Stimulated activated CD4-positive, alpha-beta T cell treated with anti-CD3 and anti-CD28 coated beads, Interleukin-4, amount 100 ng/mL, for 48 hours (primary cell): ENCODE results near the gene CTNNB1.
A peak's percentile ranks its signal among the peaks of the same experiment; 100 is the strongest.

Source experiments
- DNase-seq, 2 donors: peaks; one replicate each; pipeline ENCODE4 v3.0.0-alpha.2; 2020; ENCODE audit warnings: low read depth in 2 of 2

The CTNNB1 gene

GRCh38 chr3:41198950-41199865 lies at the start of gene CTNNB1:
Gene CTNNB1 (plus strand): TSS chr3:41199505. CDS start chr3:41224069, 24,564 bp downstream.
- DNase-seq: peak; percentile 86 to 88

- no peak for DNase-seq
Observed at GRCh38 chr3:41155834-41156233, 43.5 kb upstream of the CTNNB1 start.

GRCh38 chr3:41158947-41159346 lies 40.4 kb upstream of the CTNNB1 start:
- DNase-seq: no peak

DNA sequence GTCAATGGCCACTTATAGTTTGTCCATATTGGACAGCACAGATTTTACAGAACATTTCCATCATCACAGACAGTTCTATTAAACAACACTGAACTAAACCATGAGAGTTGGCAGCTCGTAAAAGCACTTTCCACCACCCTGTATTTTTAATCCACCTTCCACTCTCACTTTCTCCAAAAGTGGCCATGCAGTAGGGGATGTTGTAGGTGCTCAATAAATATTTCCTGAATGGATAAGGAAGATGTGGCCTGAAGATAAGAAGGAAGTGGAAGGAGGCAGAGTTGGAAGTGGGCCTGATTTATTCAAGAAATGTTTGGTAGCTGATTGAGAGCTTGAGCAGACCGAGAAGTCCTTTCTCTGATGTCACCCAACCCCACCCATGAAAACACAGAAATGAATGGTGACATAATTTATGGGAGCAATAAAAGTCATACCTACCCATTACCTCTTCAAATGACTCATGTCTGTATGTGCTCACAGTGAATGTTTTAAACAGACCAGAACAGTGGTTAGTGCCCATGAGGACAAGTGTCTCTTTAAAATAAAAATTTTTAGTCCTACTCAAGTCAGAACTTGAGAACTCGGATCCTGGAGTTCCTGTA lies 39.6 kb upstream of the CTNNB1 start:
- DNase-seq: no peak

GRCh38 chr3:41162541-41162940 lies 36.8 kb upstream of the CTNNB1 start:
- no peak for DNase-seq

GRCh38 chr3:41163006-41163405 lies 36.3 kb upstream of the CTNNB1 start:
- DNase-seq: no peak

DNA sequence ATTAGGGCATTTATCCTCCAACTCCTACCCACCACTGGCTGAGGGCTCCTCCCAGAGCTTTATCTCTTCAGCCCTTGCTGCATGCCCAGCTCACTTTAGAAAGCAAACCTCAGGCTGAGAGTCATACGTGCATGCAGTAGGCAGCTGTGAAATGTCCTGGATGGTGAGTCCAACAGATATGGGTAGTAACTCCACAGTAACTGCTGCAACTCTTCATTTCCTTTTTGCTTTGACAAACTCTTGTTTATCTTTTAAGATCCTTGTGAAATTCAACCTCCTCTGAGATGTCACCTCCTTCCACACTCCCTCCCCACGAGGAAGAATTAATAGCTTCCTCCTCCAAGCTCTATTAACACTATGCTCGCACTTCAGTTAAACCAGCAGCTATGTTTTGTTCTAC lies 35.9 kb upstream of the CTNNB1 start:
- DNase-seq: no peak

GRCh38 chr3:41164777-41165176 lies 34.5 kb upstream of the CTNNB1 start:
- DNase-seq: no peak

GRCh38 chr3:41167722-41168497 lies 31.4 kb upstream of the CTNNB1 start:
- DNase-seq: no peak

- DNase-seq: no peak
Observed at GRCh38 chr3:41169023-41169422, 30.3 kb upstream of the CTNNB1 start.

DNA sequence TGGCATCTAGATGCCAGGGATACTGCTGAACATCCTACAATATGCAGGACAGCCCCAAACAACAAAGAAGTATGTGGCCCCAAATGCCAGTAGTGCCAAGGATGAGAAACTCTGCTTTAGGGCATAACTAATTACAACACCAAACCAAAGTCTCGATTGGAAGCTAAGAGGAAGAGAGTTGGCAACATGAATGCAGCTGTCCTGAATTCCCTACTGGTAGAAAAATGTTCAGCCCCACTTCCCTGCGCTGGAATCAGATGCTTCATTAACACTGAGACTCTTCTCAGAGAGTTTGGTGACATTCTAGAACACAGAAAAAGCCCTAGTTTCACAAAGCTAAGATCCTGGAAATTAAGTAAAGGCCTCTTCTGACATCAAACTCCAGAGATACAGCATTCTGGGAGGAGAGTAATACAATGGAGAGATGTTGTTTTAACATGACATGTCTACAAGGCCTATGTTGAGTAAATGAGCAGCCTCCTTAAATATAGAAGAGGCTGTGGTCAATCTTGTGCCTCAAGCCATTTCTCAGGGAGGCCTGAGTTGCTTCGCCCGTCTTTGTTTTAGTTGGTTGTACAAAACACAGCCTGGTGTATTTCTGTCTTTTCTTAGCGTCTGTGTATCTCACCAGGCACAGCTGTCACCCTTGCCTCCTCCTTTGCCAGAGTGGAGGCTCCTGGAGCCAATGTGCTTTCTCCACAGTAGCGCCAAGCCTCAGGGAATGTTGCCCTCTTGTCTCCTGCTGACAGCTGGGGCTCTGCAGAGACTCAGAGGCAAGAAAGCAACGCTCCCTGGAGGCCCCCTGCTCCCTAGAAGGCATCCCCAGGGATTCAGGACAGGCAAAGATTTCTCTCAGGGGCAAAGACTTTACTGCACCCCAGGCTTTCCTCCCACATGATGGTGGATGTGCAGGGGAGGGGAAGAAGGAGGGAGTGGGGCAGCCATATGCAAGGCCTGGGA lies 25.1 kb upstream of the CTNNB1 start:
- no peak for DNase-seq

DNA sequence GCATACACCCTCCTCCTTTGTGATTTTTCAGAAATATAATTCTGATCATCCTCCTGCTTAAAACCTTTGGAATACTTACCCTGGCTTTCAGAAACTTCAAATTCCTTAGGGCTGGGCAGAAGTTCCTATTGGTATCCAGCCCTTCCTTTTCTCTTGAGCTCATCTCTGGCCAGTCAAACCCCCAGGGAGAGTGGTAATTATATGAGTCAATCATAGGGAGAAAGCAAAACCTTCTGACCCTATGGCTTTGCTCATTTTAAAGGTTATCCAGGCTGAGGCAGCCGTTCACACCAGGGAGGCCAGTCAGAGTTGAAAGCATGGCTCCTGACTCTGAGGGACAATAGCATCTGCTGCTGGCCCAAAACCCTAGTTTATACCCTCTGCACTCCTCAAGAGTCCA lies 23.9 kb upstream of the CTNNB1 start:
- no peak for DNase-seq

GRCh38 chr3:41176596-41176995 lies 22.7 kb upstream of the CTNNB1 start:
- no peak for DNase-seq

- no peak for DNase-seq
Observed at GRCh38 chr3:41178576-41178975, 20.7 kb upstream of the CTNNB1 start.

GRCh38 chr3:41180396-41180795 lies 18.9 kb upstream of the CTNNB1 start:
- DNase-seq: no peak

- DNase-seq: no peak
Observed at GRCh38 chr3:41182504-41183059, 16.7 kb upstream of the CTNNB1 start.

GRCh38 chr3:41184394-41184793 lies 14.9 kb upstream of the CTNNB1 start:
- DNase-seq: no peak

- DNase-seq: no peak
Observed at GRCh38 chr3:41186297-41186696, 13.0 kb upstream of the CTNNB1 start.

DNA sequence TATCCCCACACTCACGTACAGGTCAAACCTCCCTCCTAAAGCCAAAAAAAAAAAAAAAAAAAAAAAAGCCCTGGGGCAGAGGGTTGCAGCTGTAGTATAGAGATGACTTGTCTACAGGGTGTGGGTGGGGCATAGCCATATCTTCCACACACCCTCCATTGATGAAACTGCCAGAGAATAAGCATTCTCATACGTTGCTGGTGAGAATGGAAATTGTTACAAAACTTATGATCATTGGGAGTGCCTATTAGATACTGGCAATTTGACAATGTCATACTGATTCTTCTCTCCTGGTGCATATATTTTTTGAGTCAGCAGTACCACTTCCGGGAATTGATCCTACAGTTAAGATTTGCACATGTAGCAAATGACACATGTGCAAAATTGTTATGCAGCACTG lies 11.0 kb upstream of the CTNNB1 start:
- peak in 1 of 2 donors; percentile 22 for DNase-seq

- DNase-seq: no peak
Observed at GRCh38 chr3:41190509-41191284, 8.6 kb upstream of the CTNNB1 start.
